HEK293T (cell line): ENCODE measurements around the gene C15orf61.

Experiments
- ARNT ChIP-seq: fragments of 450-650 bp; IDR thresholded peaks from 2 replicates; pipeline ENCODE4 v1.6.1; 2017; ENCODE audit warnings: mild to moderate bottlenecking
- BHLHE40 ChIP-seq: fragments of 450-650 bp; IDR thresholded peaks from 2 replicates; pipeline ENCODE4 v1.6.1; 2016; ENCODE audit warnings: mild to moderate bottlenecking, moderate library complexity, borderline replicate concordance
- ELF4 ChIP-seq: fragments of 450-650 bp; IDR thresholded peaks from 2 replicates; pipeline ENCODE4 v1.6.1; 2017; ENCODE audit warnings: antibody characterized with exemption
- FOXA1 ChIP-seq: fragments of 450-650 bp; IDR thresholded peaks from 2 replicates; pipeline ENCODE4 v1.6.1; 2016; ENCODE audit warnings: mild to moderate bottlenecking
- FOXM1 ChIP-seq: fragments of 450-650 bp; IDR thresholded peaks from 2 replicates; pipeline ENCODE4 v1.6.1; 2017; ENCODE audit warnings: mild to moderate bottlenecking, borderline replicate concordance
- HDGF ChIP-seq: fragments of 450-650 bp; IDR thresholded peaks from 2 replicates; pipeline ENCODE4 v1.6.1; 2017; ENCODE audit warnings: antibody characterized with exemption, borderline replicate concordance
- LEF1 ChIP-seq: fragments of 450-650 bp; IDR thresholded peaks from 2 replicates; pipeline ENCODE4 v1.6.1; 2017; ENCODE audit warnings: mild to moderate bottlenecking, borderline replicate concordance
- NFRKB ChIP-seq: fragments of 450-650 bp; IDR thresholded peaks from 2 replicates; pipeline ENCODE4 v1.6.1; 2016; ENCODE audit warnings: mild to moderate bottlenecking, moderate library complexity
- SP1 ChIP-seq: fragments of 450-650 bp; IDR thresholded peaks from 2 replicates; pipeline ENCODE4 v1.6.1; 2017
- SUZ12 ChIP-seq: fragments of 450-650 bp; IDR thresholded peaks from 2 replicates; pipeline ENCODE4 v1.6.1; 2016; ENCODE audit warnings: mild to moderate bottlenecking

DNA sequence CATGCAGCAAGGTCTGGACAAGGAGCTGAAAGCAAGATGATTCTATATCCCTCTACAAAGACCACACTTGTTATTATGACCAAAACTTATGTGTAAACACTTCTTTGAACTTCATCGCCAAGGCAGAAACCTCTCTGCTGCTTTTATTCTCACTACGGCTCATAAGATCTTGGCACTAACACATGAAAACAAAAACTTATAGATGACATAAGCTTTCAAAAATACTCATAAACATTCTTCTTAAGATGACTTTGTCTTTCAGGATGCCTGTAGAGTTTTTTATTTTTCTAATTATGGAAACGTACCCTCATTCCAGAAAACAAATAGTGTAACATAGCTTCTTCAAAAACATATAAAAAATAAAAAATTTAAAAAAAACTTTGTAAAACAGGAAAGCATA is 12.5 kb upstream of the C15orf61 start:
- no peak for TF ChIP-seq BHLHE40
- no peak for TF ChIP-seq ELF4
- TF ChIP-seq FOXM1: no peak
- no peak for TF ChIP-seq SUZ12
- no peak for TF ChIP-seq SP1
- TF ChIP-seq ARNT: no peak
- no peak for TF ChIP-seq FOXA1
- no peak for TF ChIP-seq LEF1
- TF ChIP-seq HDGF: no peak
- no peak for TF ChIP-seq NFRKB
